Left lung (tissue), 10 donors: ENCODE data around the gene ELFN1. TPM values are rescaled to one million over a fixed set of nuclear protein-coding genes. Genes with fewer than 3 reads are reported as not detected.

Experiments
- ATAC-seq: fragments of 200-7000 bp; cut with Tn5 transposase; one replicate; pipeline ENCODE4 v1.9.1; 2020; ENCODE audit warnings: moderate library complexity
- DNase-seq, 4 donors: peaks; one replicate each; pipeline ENCODE4 v3.0.0-alpha.2; 2013 to 2020
- H3K27ac ChIP-seq, 2 donors: fragments of 200-600 bp; sonication (generic) in 1 of 2; one replicate each; pipeline versions ENCODE4 v1.5.0 to v1.8.0; 2020 to 2021
- H3K27me3 ChIP-seq, 2 donors: fragments of 200-600 bp; sonication (generic) in 1 of 2; one replicate each; pipeline versions ENCODE4 v1.5.0 to v1.8.0; 2020 to 2021
- H3K36me3 ChIP-seq, 2 donors: fragments of 200-600 bp; sonication (generic) in 1 of 2; one replicate each; pipeline versions ENCODE4 v1.5.0 to v1.8.0; 2020 to 2021
- H3K4me1 ChIP-seq, 2 donors: fragments of 200-600 bp; one replicate each; pipeline ENCODE4 v1.8.0; 2021
- H3K4me3 ChIP-seq, 2 donors: fragments of 200-600 bp; sonication (generic) in 1 of 2; one replicate each; pipeline versions ENCODE4 v1.5.0 to v1.8.0; 2020 to 2021; ENCODE audit warnings: mild to moderate bottlenecking in 1 of 2
- H3K9me3 ChIP-seq, 2 donors: fragments of 200-600 bp; sonication (generic) in 1 of 2; one replicate each; pipeline versions ENCODE4 v1.5.0 to v1.8.0; 2020 to 2021
- CTCF ChIP-seq, 2 donors: fragments of 200-600 bp; sonication (generic) in 1 of 2; IDR thresholded peaks; one replicate each; pipeline versions ENCODE4 v1.5.0 to v1.8.0; 2021; ENCODE audit warnings: antibody characterized with exemption in 2 of 2
- intact Hi-C, 2 donors: fragments of 100-400 bp; cut with DNase I; formaldehyde crosslinking; loops; one replicate each; pipeline versions ENCODE4 v1.11.2 to v1.14.2; 2022
- polyA plus RNA-seq, 6 donors: library from polyadenylated mRNA; unstranded; fragments of 120-200 nt; gene quantifications; one replicate each; pipeline ENCODE4 v1.2.1, GENCODE V29; 2013; ENCODE audit not compliant: insufficient read length in 6 of 6
- total RNA-seq, 2 donors: library from RNA; stranded (reverse); fragmentation: NEBNext Ultra II Directional; extraction: Animal tissue kit (Norgen Biotek cat#: 25700); gene quantifications; one replicate each; pipeline ENCODE4 v1.2.1, GENCODE V29; 2021
- donor health status: DM: no; HTN: yes; CAD: no.
- donor health status: DM: no; HTN: no; CAD: no.

ELFN1 gene
- total and polyA plus RNA-seq, 8 donors = 1.5 to 4.0 (median 2.7) TPM

- Histone ChIP-seq H3K36me3 (no peaks in the 10 kb centered on the region), H3K9me3 (no peaks in the 10 kb centered on the region), H3K27ac (no peak overlapping the region), H3K27me3 (peaks cover 0 to 50% of the 10 kb centered on the region in 2 donors), H3K4me3 (no peak overlapping the region), H3K4me1 (peaks cover 0 to 22% of the 10 kb centered on the region in 2 donors)
- DNase-seq = no peak
- no peak for TF ChIP-seq CTCF (IDR thresholded peaks at IDR 0.05)
- no peak for ATAC-seq
- intact Hi-C loops = no loop called here
Measured at GRCh38 chr7:1739593-1739992, 69.5 kb downstream of the ELFN1 start.

GRCh38 chr7:1740214-1740613 lies 70.1 kb downstream of the ELFN1 start:
- no peak overlapping the region for H3K27ac ChIP-seq
- peaks cover 0 to 22% of the 10 kb centered on the region in 2 donors for H3K4me1 ChIP-seq
- DNase-seq = no peak
- intact Hi-C loops = no loop called here
- ATAC-seq = no peak
- H3K9me3 ChIP-seq = no peaks in the 10 kb centered on the region
- no peak for TF ChIP-seq CTCF (IDR thresholded peaks at IDR 0.05)
- H3K27me3 ChIP-seq = peaks cover 0 to 44% of the 10 kb centered on the region in 2 donors
- H3K36me3 ChIP-seq = no peaks in the 10 kb centered on the region
- H3K4me3 ChIP-seq = no peak overlapping the region

- H3K27ac ChIP-seq = no peak overlapping the region
- intact Hi-C loops = no loop called here
- H3K4me1 ChIP-seq = peaks cover 0 to 22% of the 10 kb centered on the region in 2 donors
- DNase-seq = no peak
- no peaks in the 10 kb centered on the region for H3K9me3 ChIP-seq
- ATAC-seq = no peak
- H3K4me3 ChIP-seq = no peak overlapping the region
- no peaks in the 10 kb centered on the region for H3K36me3 ChIP-seq
- H3K27me3 ChIP-seq = peaks cover 0 to 41% of the 10 kb centered on the region in 2 donors
- TF ChIP-seq CTCF (IDR thresholded peaks at IDR 0.05) = no peak
Measured at GRCh38 chr7:1741246-1741645, 71.2 kb downstream of the ELFN1 start.

GRCh38 chr7:1741751-1742554 lies 71.9 kb downstream of the ELFN1 start:
- no peaks in the 10 kb centered on the region for H3K36me3 ChIP-seq
- H3K27me3 ChIP-seq = peaks cover 0 to 41% of the 10 kb centered on the region in 2 donors
- no peak overlapping the region for H3K4me3 ChIP-seq
- ATAC-seq = peak; percentile 37
- intact Hi-C loops = no loop called here
- no peak for DNase-seq
- H3K4me1 ChIP-seq = peaks cover 0 to 22% of the 10 kb centered on the region in 2 donors
- H3K27ac ChIP-seq = no peak overlapping the region
- H3K9me3 ChIP-seq = no peaks in the 10 kb centered on the region
- TF ChIP-seq CTCF (IDR thresholded peaks at IDR 0.05) = no peak

- intact Hi-C loops = no loop called here
- H3K4me1 ChIP-seq = peaks cover 0 to 22% of the 10 kb centered on the region in 2 donors
- no peaks in the 10 kb centered on the region for H3K9me3 ChIP-seq
- H3K36me3 ChIP-seq = no peaks in the 10 kb centered on the region
- no peak for ATAC-seq
- H3K27ac ChIP-seq = no peak overlapping the region
- no peak for TF ChIP-seq CTCF (IDR thresholded peaks at IDR 0.05)
- no peak overlapping the region for H3K4me3 ChIP-seq
- peak in 2 of 4 donors; percentile 45 to 62 for DNase-seq
- H3K27me3 ChIP-seq = peaks cover 0 to 40% of the 10 kb centered on the region in 2 donors
Measured at GRCh38 chr7:1742555-1743303, 72.7 kb downstream of the ELFN1 start.
